H9 (cell line): Measurements from ENCODE around the gene RAB15. TPM values are rescaled to one million over a fixed set of nuclear protein-coding genes. Genes with fewer than 3 reads are reported as not detected.

Source experiments
- DNase-seq: peaks from one replicate; pipeline ENCODE4 v3.0.0-alpha.2; 2017
- H2AFZ ChIP-seq: one replicate; pipeline ENCODE4 v1.6.1; 2013; ENCODE audit warnings: mild to moderate bottlenecking, low read length, control low read depth, moderate library complexity
- H2AK5ac ChIP-seq: 2 replicates; pipeline ENCODE4 v1.6.1; 2013; ENCODE audit warnings: low read length, control low read depth, mixed read lengths; ENCODE audit not compliant: insufficient read length
- H2BK120ac ChIP-seq: one replicate; pipeline ENCODE4 v1.6.1; 2013; ENCODE audit warnings: low read depth, mild to moderate bottlenecking, low read length, control low read depth, inconsistent platforms; ENCODE audit not compliant: poor library complexity, severe bottlenecking
- H2BK12ac ChIP-seq: 2 replicates; pipeline ENCODE4 v1.6.1; 2013; ENCODE audit warnings: low read length, control low read depth, mixed read lengths, low read depth; ENCODE audit not compliant: insufficient read length
- H2BK15ac ChIP-seq: 2 replicates; pipeline ENCODE4 v1.6.1; 2013; ENCODE audit warnings: low read depth, low read length, control low read depth
- H2BK20ac ChIP-seq: one replicate; pipeline ENCODE4 v1.6.1; 2013; ENCODE audit warnings: low read depth, mild to moderate bottlenecking, low read length, control low read depth, inconsistent platforms; ENCODE audit not compliant: poor library complexity, severe bottlenecking
- H2BK5ac ChIP-seq: 2 replicates; pipeline ENCODE4 v1.6.1; 2013; ENCODE audit warnings: low read length, control low read depth, mixed read lengths; ENCODE audit not compliant: insufficient read length
- H3K14ac ChIP-seq: 2 replicates; pipeline ENCODE4 v1.6.1; 2013; ENCODE audit warnings: low read length, control low read depth; ENCODE audit not compliant: insufficient read depth
- H3K18ac ChIP-seq: 2 replicates; pipeline ENCODE4 v1.6.1; 2013; ENCODE audit warnings: low read depth, mild to moderate bottlenecking, mixed read lengths, low read length, control low read depth; ENCODE audit not compliant: insufficient read length
- H3K23ac ChIP-seq: 2 replicates; pipeline ENCODE4 v1.6.1; 2013; ENCODE audit warnings: low read length, control low read depth, mixed read lengths, low read depth; ENCODE audit not compliant: insufficient read length
- H3K23me2 ChIP-seq: 2 replicates; pipeline ENCODE4 v1.6.1; 2013; ENCODE audit warnings: low read depth, mild to moderate bottlenecking, mixed read lengths, low read length, control low read depth; ENCODE audit not compliant: insufficient read length, poor library complexity, severe bottlenecking
- H3K27ac ChIP-seq: 2 replicates; pipeline ENCODE4 v1.5.1; 2013; ENCODE audit warnings: low read length, control low read depth, mixed read lengths, low read depth; ENCODE audit not compliant: insufficient read length
- H3K27me3 ChIP-seq: 2 replicates; pipeline ENCODE4 v1.6.1; 2013; ENCODE audit warnings: low read length, control low read depth, inconsistent platforms; ENCODE audit not compliant: insufficient read depth
- H3K4ac ChIP-seq: 2 replicates; pipeline ENCODE4 v1.6.1; 2013; ENCODE audit warnings: low read depth, mild to moderate bottlenecking, control low read depth, inconsistent platforms, low read length, moderate library complexity
- H3K4me1 ChIP-seq: 2 replicates; pipeline ENCODE4 v1.6.1; 2013; ENCODE audit warnings: low read length, control low read depth, inconsistent platforms; ENCODE audit not compliant: insufficient read depth
- H3K4me2 ChIP-seq: 2 replicates; pipeline ENCODE4 v1.6.1; 2013; ENCODE audit warnings: low read length, control low read depth, mixed read lengths; ENCODE audit not compliant: insufficient read length, insufficient read depth
- H3K56ac ChIP-seq: 2 replicates; pipeline ENCODE4 v1.6.1; 2013; ENCODE audit warnings: low read depth, mild to moderate bottlenecking, mixed read lengths, low read length, control low read depth; ENCODE audit not compliant: insufficient read length
- H3K79me1 ChIP-seq: 2 replicates; pipeline ENCODE4 v1.6.1; 2013; ENCODE audit warnings: low read depth, mild to moderate bottlenecking, moderate library complexity, low read length, control low read depth, inconsistent platforms; ENCODE audit not compliant: insufficient read depth, poor library complexity, severe bottlenecking
- H3K79me2 ChIP-seq: 2 replicates; pipeline ENCODE4 v1.6.1; 2013; ENCODE audit warnings: low read length, control low read depth, inconsistent platforms; ENCODE audit not compliant: insufficient read depth
- H3K9ac ChIP-seq: 2 replicates; pipeline ENCODE4 v1.6.1; 2013; ENCODE audit warnings: low read length, control low read depth, mixed read lengths; ENCODE audit not compliant: insufficient read length; ENCODE audit errors: extremely low read depth
- H3K9me3 ChIP-seq: one replicate; pipeline ENCODE4 v1.6.1; 2013; ENCODE audit warnings: low read depth, low read length, inconsistent platforms; ENCODE audit not compliant: control insufficient read depth
- H3T11ph ChIP-seq: one replicate; pipeline ENCODE4 v1.6.1; 2013; ENCODE audit warnings: mild to moderate bottlenecking, low read length, control low read depth, inconsistent platforms
- H4K20me1 ChIP-seq: one replicate; pipeline ENCODE4 v1.6.1; 2013; ENCODE audit not compliant: control insufficient read depth, insufficient read length, insufficient read depth
- H4K5ac ChIP-seq: 2 replicates; pipeline ENCODE4 v1.6.1; 2013; ENCODE audit warnings: low read depth, mild to moderate bottlenecking, mixed read lengths, low read length, control low read depth; ENCODE audit not compliant: insufficient read length
- H4K8ac ChIP-seq: replicated peaks from 2 replicates; pipeline ENCODE4 v1.6.1; 2013; ENCODE audit warnings: low read length, control low read depth, mixed read lengths, low read depth; ENCODE audit not compliant: insufficient read length
- H4K91ac ChIP-seq: 2 replicates; pipeline ENCODE4 v1.6.1; 2013; ENCODE audit warnings: low read depth, mild to moderate bottlenecking, moderate library complexity, mixed read lengths, low read length, control low read depth; ENCODE audit not compliant: insufficient read length
- H3K27ac Mint-ChIP-seq, 3 experiments: 2 replicates in 2 of 3; 3 replicates in 1 of 3; pipeline ENCODE4 v1.8.0; 2020 to 2021; ENCODE audit warnings: mixed read lengths in 3 of 3, mild to moderate bottlenecking in 1 of 3, moderate library complexity in 1 of 3
- H3K27me3 Mint-ChIP-seq: 2 replicates; pipeline ENCODE4 v1.8.0; 2021; ENCODE audit warnings: low read depth, mild to moderate bottlenecking, moderate library complexity, mixed read lengths
- H3K36me3 Mint-ChIP-seq, 3 experiments: 2 replicates in 2 of 3; 3 replicates in 1 of 3; pipeline ENCODE4 v1.8.0; 2020 to 2021; ENCODE audit warnings: low read depth in 3 of 3, mixed read lengths in 3 of 3; ENCODE audit not compliant: insufficient read depth in 1 of 3
- H3K4me1 Mint-ChIP-seq, 2 experiments: 2 replicates each; pipeline ENCODE4 v1.8.0; 2020; ENCODE audit warnings: mixed read lengths in 2 of 2
- H3K4me3 Mint-ChIP-seq, 2 experiments: 2 replicates in 1 of 2; 3 replicates in 1 of 2; pipeline ENCODE4 v1.8.0; 2020 to 2021; ENCODE audit warnings: mild to moderate bottlenecking in 2 of 2, mixed read lengths in 2 of 2, moderate library complexity in 1 of 2
- H3K9me3 Mint-ChIP-seq, 2 experiments: 2 replicates in 1 of 2; 3 replicates in 1 of 2; pipeline ENCODE4 v1.8.0; 2020; ENCODE audit warnings: mild to moderate bottlenecking in 2 of 2, mixed read lengths in 2 of 2, moderate library complexity in 1 of 2
- CTCF ChIP-seq: fragments of 200-600 bp; sonication (generic); conservative IDR thresholded peaks from 3 replicates; pipeline ENCODE4 v1.8.0; 2021; ENCODE audit warnings: antibody characterized with exemption, mild to moderate bottlenecking
- WGBS: extraction: QIAGEN DNeasy Blood & Tissue Kit; methylation state at CpG from one replicate; pipeline ENCODE4 v1.1.7; 2013; ENCODE audit warnings: missing lambda C conversion rate, low lambda C conversion rate, mixed read lengths; ENCODE audit not compliant: insufficient read length; ENCODE audit errors: extremely low coverage; 5-methylcytosine and 5-hydroxymethylcytosine counted together
- total RNA-seq: library from RNA; stranded (reverse); gene quantifications from 2 replicates; pipeline ENCODE4 v1.2.1, GENCODE V29; 2021

The RAB15 gene
- total RNA-seq, 1 experiment from 2014 or later: 54.3 TPM

- no peaks in the 10 kb centered on the region for H3K23me2 ChIP-seq
- no peaks in the 10 kb centered on the region for H3K27me3 ChIP-seq
- H2BK15ac ChIP-seq: no peak overlapping the region
- no CpG with 5 or more reads among the region's 8 CpGs for WGBS
- no peak overlapping the region for H3K23ac ChIP-seq
- no peak overlapping the region for H2AK5ac ChIP-seq
- H4K91ac ChIP-seq: no peak overlapping the region
- H3K27ac Mint-ChIP-seq: no peak overlapping the region; a peak in 1 of 7 replicates
- no peaks in the 10 kb centered on the region for H3K27me3 Mint-ChIP-seq
- H3K79me1 ChIP-seq: no peaks in the 10 kb centered on the region
- no peak for TF ChIP-seq CTCF
- no peak overlapping the region for H4K5ac ChIP-seq
- no peaks in the 10 kb centered on the region for H3K9me3 Mint-ChIP-seq
- H3K4me3 Mint-ChIP-seq: no peak overlapping the region; a peak in 1 of 5 replicates
- H3T11ph ChIP-seq: no peak overlapping the region
- no peak overlapping the region for H2BK120ac ChIP-seq
- H3K4me2 ChIP-seq: no peak overlapping the region
- H2AFZ ChIP-seq: no peak overlapping the region
- no peak overlapping the region for H3K9ac ChIP-seq
- H3K4ac ChIP-seq: no peak overlapping the region
- no peak overlapping the region for H2BK20ac ChIP-seq
- no peaks in the 10 kb centered on the region for H4K20me1 ChIP-seq
- no peak overlapping the region for H4K8ac ChIP-seq
- H3K4me1 Mint-ChIP-seq: peaks cover 24 to 27% of the 10 kb centered on the region in 2 experiments
- no peak overlapping the region for H3K56ac ChIP-seq
- H2BK12ac ChIP-seq: no peak overlapping the region
- H3K4me1 ChIP-seq: peaks cover 6% of the 10 kb centered on the region; the same call in 1 of the 2 replicates
- H3K18ac ChIP-seq: no peak overlapping the region
- H3K36me3 Mint-ChIP-seq: peaks cover 11 to 60% (median 46%) of the 10 kb centered on the region in 3 experiments
- no peaks in the 10 kb centered on the region for H3K9me3 ChIP-seq
- H2BK5ac ChIP-seq: no peak overlapping the region
- H3K14ac ChIP-seq: no peak overlapping the region
- DNase-seq: no peak
- no peaks in the 10 kb centered on the region for H3K79me2 ChIP-seq
- no peak overlapping the region for H3K27ac ChIP-seq
These were observed 20.8 kb downstream of the RAB15 start for GRCh38 chr14:64951291-64951690.
